AG09319 (cell line): Measurements from ENCODE around the gene GMNC.
"Not testable (repeated sequence)": the region's sequence is repeated elsewhere in the genome, so short reads cannot be mapped to it uniquely, and the experiment has no call there.

Source experiments
- DNase-seq: peaks from one replicate; pipeline ENCODE4 v3.0.0-alpha.2; 2010; ENCODE audit warnings: low read depth; ENCODE audit errors: extremely low read depth
- CTCF ChIP-seq: IDR thresholded peaks from 2 replicates; pipeline ENCODE4 v1.5.1; 2011; ENCODE audit warnings: low read depth, mild to moderate bottlenecking, inconsistent platforms, low read length, moderate library complexity

GMNC gene

DNA sequence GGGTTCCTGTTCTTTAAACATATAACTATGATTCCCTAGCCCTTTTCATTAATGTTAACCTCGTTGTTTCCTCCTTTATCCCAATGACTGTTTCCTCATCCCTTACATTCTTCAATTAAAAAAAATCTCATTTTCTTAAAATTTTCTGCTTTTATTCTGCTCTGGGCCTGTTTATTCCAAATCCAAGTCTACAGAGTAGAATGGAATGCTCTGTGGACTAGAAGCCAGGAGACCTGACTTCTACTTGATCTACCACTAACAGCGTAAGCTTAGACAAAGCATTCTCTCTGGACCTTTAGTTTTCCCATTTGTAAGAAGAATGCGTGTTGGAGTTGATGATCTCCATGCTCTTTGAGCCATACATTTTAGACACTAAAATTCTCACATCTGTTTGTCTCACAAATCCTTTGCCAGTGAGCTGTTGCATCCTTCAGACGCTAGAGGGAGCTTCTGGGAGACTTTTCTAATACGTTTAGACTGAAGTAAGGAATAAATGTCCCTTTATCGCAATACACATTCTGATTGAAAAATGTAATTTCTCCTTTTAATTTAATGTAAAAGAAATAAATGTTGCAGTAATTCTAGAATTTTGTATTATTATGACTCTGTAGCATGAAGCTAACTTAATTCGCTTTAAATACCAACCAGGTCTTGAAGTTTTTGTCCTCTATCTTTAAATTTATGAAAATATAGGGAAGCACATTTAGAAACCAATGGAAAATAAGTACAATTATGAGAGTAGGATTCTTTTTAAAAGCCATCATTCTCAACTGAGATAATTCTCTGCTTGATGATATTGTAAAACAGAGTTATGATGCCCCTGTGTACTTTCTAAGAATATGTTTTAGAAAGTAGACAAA, 21.7 kb upstream of the GMNC start:
- peak; percentile 19 for DNase-seq
- peak; percentile 98 for TF ChIP-seq CTCF

DNA sequence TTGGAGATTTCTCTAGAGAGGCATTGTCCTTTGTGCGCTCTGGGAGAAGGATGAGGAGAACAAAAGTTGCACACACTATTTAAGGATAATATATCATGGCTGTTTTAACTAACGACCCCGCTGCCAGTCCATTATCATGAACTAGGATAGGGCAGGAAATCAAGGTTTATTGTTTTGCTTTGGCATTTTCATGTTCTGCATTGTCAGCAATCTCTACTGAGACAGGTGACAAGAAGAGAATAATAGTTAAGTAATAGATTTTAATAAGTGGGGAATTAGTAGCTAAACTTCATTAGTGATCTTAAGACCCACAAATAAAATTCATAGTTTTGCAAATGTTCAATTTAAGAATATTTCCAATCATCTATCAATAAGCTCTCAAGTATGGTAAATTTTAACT, 20.6 kb upstream of the GMNC start:
- DNase-seq = no peak
- TF ChIP-seq CTCF = no peak

DNA sequence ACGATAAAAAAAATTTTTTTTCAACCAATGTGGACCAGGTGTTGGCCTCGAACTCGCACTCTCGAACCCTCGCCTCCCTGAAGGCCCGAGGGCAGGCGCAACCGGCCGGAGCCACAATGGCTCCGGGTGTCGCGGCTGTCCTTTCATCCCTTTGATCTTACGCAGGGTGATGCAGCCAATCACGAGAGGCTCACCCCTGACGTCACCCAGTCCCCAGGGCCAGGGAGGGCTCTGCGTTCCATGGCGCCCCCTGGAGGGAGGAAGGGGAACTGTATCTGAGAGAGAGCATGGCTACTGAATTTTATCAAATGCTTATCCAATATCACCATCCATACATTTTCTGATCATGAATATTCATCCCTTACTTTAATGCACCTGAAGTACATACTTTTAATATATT, 15.4 kb upstream of the GMNC start:
- no peak for DNase-seq

DNA sequence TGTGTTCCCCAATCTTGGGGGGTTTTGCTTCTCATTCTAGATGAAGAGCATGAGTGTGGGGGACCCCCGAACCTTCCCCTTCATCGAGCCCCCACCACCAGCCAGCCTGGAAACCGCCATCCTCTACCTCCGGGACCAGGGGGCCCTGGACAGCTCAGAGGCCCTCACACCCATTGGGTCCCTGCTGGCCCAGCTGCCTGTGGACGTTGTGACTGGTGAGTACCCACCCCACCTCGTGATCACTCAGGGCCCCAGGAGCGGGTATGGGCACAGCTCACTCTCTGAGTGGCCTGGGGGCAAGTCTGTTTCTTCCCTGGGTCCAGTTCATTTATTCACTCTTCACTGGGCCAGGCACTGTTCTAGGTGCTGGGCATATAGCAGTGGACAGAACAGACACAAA, 13.9 kb upstream of the GMNC start:
- not testable (repeated sequence) for DNase-seq

More for the DNA sequence above, 15.4 kb upstream of the GMNC start:
- TF ChIP-seq CTCF = no peak

DNA sequence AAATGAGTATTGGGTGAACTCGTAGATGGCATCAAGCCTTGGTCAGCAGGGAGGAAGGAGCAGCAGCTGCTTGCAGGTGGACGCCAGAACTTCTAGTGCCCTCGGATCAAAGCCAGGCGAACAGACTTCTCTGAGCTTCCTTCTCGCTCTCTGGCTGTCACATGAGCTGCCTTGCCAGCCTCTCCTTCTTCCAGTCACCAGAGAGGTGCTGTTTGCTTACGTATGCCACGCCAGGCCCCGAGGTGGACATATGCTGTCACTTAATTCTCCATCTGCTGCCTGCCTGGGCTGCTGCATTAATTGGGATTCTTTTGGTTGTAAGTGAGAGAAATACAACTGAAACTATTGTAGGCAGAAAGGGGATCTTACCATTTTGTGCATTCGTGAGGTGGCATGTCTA, 12.6 kb upstream of the GMNC start:
- not testable (repeated sequence) for DNase-seq

- DNase-seq = no peak
- no peak for TF ChIP-seq CTCF
Measured at GRCh38 chr3:190870127-190870526, 7.6 kb upstream of the GMNC start.

DNA sequence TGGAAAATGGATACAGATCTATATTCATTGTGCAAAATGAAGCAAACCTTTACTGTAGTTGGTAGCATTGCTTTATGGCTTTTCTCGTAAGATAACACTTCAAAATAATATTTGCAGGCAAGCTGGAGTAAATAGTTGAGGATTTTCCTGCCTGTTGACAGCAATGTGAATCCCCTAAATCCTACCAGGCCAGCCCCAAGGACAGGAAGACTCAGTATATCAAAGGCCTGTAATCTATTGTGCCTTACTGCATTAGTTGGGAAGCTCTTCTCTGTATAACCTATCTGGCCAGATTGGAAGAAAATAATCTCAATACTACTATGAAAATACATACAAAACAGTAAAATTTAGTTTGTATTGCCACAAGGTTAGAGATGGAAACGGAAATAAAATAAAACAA, 4.6 kb upstream of the GMNC start:
- no peak for DNase-seq
- TF ChIP-seq CTCF = no peak

- no peak for TF ChIP-seq CTCF
- DNase-seq = no peak
Measured at GRCh38 chr3:190865828-190866227, 3.3 kb upstream of the GMNC start.
